ENCODE measurements around the gene NDUFAF3.

NDUFAF3 gene

DNA sequence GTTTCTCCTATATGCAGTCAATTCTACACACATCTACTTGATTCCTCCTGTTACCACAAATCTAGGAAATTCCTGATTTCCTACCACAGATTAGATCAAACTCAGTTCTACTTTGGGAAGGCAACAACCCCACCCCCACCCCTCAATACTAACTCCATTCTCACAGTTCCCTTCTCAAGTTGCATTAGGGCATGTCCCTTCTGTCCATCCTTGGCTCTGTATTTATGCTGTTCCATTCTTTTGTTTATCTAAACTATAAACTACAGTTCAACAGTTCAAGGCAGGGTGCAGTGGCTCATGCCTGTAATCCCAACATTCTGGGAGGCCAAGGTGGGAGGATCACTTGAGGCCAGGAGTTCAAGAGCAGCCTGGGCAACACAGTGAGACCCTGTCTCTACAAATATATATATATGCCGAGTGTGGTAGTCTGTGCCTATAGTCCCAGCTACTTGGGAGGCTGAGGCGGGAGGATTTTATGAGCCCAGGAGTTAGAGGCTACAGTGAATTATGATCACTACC is 32.5 kb downstream of the NDUFAF3 start:
- DNase-seq (ENCODE audit: low spot score), result no peak

DNA sequence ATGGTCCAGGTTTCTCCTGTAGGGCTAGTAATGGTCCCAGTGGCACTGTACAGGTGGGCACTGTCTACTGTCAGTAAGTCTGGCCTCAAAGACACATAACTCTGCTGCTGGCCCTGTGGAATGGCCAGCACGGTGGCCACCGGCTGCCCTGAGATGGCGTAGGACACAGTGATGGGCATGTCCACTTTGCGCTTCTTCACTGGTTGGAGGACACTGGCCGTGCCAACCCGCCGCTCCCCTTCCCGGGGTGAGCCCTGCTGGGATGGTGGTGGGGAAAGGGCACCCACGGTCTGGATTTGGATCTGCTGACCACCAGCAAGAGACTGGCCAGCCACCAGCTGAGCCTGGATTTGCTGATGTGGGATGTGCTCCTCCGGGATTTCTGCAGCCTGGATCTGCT is 35.3 kb downstream of the NDUFAF3 start:
- DNase-seq (ENCODE audit: low spot score), result no peak

DNA sequence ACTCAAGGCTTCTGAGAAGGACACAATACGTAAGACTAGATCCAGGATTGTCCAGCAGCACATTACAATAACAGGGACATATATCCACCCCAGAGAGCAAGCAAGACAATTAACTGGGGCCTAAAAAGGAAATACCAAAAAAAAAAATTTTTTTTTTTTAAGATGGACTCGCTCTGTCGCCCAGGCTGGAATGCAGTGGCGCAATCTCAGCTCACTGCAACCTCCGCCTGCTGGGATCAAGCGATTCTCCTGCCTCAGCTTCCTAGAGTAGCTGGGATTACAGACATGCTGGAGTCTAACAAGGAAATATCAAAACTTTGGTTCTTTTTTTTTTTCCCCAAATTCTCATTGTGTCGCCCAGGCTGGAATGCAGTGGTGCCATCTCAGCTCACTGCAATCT is 36.1 kb downstream of the NDUFAF3 start:
- no peak for DNase-seq (ENCODE audit: low spot score)

Data from CD4-positive, alpha-beta T cell treated with Interleukin-2 at 100 ng/mL for 4 hours (primary cell).